Gastrocnemius medialis (tissue), 4 donors: ENCODE results near the gene SCAF11.

Experiments used
- POLR2A ChIP-seq, 2 donors: fragments of 450-650 bp; IDR thresholded peaks; one replicate each; pipeline ENCODE4 v1.6.1; 2017; ENCODE audit warnings: antibody characterized with exemption in 2 of 2, mild to moderate bottlenecking in 2 of 2, moderate library complexity in 2 of 2
- TF ChIP-seq, protein P1 (sequence below), 5 experiments: fragments of 450-650 bp in 3 of 5; fragments of 200-600 bp in 2 of 5; sonication (generic) in 2 of 5; IDR thresholded peaks in 4 of 5; conservative IDR thresholded peaks in 1 of 5; 1 replicate in 4 of 5; 2 replicates in 1 of 5; pipeline ENCODE4 v1.5.1; 2016 to 2019; ENCODE audit warnings: antibody characterized with exemption in 5 of 5, mild to moderate bottlenecking in 3 of 5, moderate library complexity in 3 of 5

DNA sequence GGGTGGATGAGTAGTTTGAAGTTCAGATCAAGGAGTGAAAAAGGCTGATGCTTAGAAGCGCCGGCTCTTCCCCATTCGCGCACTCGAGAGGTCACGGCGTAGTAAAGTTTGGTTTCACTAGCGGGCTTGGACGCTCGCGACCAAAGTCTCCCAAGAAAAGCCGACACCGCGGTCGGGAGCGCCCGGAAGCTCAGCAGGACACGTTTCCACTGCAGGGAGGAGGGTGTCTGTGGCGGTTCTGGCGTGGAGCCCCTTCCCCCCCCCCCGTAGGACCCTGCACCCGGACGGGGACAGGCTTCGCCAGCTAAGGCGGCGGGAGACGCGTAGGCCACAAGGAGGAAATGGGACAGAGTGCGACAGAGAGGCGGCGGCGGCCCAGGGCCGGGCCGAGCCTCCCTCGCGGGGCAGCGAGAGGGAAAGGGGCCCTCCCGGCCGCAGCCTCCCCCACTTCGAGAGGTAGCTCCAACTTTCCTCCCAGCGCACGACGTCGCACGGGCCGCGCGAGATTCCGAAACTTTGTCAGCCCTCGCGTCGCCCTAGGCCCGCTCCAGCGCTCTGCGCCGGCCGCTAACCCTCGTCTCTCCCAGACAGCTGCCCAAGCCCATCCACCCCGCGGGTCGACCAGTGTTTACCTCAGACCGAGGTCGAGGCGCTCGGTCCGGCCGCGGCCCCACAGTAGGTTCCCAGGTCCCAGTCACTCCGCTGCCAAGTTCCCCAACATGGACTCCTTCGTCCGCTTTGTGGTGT lies 480 bp downstream of the SCAF11 start:
- TF ChIP-seq, protein P1, sequence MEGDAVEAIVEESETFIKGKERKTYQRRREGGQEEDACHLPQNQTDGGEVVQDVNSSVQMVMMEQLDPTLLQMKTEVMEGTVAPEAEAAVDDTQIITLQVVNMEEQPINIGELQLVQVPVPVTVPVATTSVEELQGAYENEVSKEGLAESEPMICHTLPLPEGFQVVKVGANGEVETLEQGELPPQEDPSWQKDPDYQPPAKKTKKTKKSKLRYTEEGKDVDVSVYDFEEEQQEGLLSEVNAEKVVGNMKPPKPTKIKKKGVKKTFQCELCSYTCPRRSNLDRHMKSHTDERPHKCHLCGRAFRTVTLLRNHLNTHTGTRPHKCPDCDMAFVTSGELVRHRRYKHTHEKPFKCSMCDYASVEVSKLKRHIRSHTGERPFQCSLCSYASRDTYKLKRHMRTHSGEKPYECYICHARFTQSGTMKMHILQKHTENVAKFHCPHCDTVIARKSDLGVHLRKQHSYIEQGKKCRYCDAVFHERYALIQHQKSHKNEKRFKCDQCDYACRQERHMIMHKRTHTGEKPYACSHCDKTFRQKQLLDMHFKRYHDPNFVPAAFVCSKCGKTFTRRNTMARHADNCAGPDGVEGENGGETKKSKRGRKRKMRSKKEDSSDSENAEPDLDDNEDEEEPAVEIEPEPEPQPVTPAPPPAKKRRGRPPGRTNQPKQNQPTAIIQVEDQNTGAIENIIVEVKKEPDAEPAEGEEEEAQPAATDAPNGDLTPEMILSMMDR (IDR thresholded peaks at IDR 0.05 in 4 of 5, conservative IDR thresholded peaks at IDR 0.05 in 1 of 5): no peak
- TF ChIP-seq POLR2A (IDR thresholded peaks at IDR 0.05): no peak
